Measurements from ENCODE around the gene SF1. TPM values are rescaled to one million over a fixed set of nuclear protein-coding genes. Genes with fewer than 3 reads are reported as not detected.

The SF1 gene
- 535 and 698 TPM in 2 replicates for total RNA-seq (2011; cell fraction: chromatin; rRNA removed; ENCODE audit: low replicate concordance)
- 252 and 253 TPM in 2 replicates for total RNA-seq (2011; cell fraction: nucleolus; rRNA removed)
- 451 and 617 TPM in 2 replicates for total RNA-seq (2011; cell fraction: nucleoplasm; rRNA removed)
- total RNA-seq (2014; rRNA removed): 141 and 158 TPM in 2 replicates
- 111 and 122 TPM in 2 replicates for total RNA-seq (2014; rRNA removed; fragmentation: Illumina TruSeq; extraction: Trizol)
- 78.3 and 84.0 TPM in 2 replicates for total RNA-seq (2015; rRNA removed; fragmentation: Illumina TruSeq; extraction: Trizol)
- 295 and 334 TPM in 2 replicates for total RNA-seq (2021)
- polyA plus RNA-seq (2011; rRNA removed): 64.3 and 88.2 TPM in 2 replicates
- 38.0 and 43.0 TPM in 2 replicates for polyA plus RNA-seq (2011; cell fraction: cytosol; rRNA removed)
- 224 and 275 TPM in 2 replicates for polyA plus RNA-seq (2011; cell fraction: nucleus; rRNA removed)
- 197 and 225 TPM in 2 replicates for polyA plus RNA-seq (2012)
- 207 and 244 TPM in 2 replicates for polyA plus RNA-seq (2014; fragmentation: Illumina TruSeq; extraction: Trizol)
- polyA plus RNA-seq (2014; fragmentation: Nextera tagmentation; extraction: Ambion mirVana): 10 to 100 TPM; 13.1 to 14.0 TPM
- polyA plus RNA-seq (2014; rRNA removed): 123 and 131 TPM in 2 replicates
- 94.0 and 130 TPM in 2 replicates for polyA minus RNA-seq (2011; rRNA and poly(A)+ RNA removed)
- 61.7 and 83.6 TPM in 2 replicates for polyA minus RNA-seq (2011; cell fraction: cytosol; rRNA and poly(A)+ RNA removed)
- polyA minus RNA-seq (2011; cell fraction: nucleus; rRNA and poly(A)+ RNA removed): 141 and 236 TPM in 2 replicates
- percentile 98 among the genes with signal in this experiment for Bru-seq, nascent RNA
- percentile 99 among the genes with signal in this experiment for BruChase-seq, experiment 1, labeled RNA remaining after a 2-hour chase
- percentile 99 among the genes with signal in this experiment for BruChase-seq, experiment 2, labeled RNA remaining after a 6-hour chase
- long read RNA-seq, experiment 1, transcript SF1-204 (13 exons, 3,470 nt): minor isoform, 6 of 297 reads
- long read RNA-seq, experiment 1, transcript SF1-205 (13 exons, 2,854 nt): minor isoform, 7 of 297 reads
- long read RNA-seq, experiment 1, transcript SF1-202 (14 exons, 3,094 nt): minor isoform, 5 of 297 reads
- long read RNA-seq, experiment 1, transcript SF1-201 (13 exons, 2,850 nt): major isoform, 41 of 297 reads
- long read RNA-seq, experiment 1, partial matches to known transcripts: 132 of 297 reads
- long read RNA-seq, experiment 1, other reads (novel, unspliced or antisense): 102 of 297 reads
- long read RNA-seq, experiment 2, transcript SF1-205 (13 exons, 2,854 nt): minor isoform, 5 of 267 reads
- long read RNA-seq, experiment 2, transcript SF1-204 (13 exons, 3,470 nt): major isoform, 33 of 267 reads
- long read RNA-seq, experiment 2, transcript SF1-202 (14 exons, 3,094 nt): minor isoform, 7 of 267 reads
- long read RNA-seq, experiment 2, transcript SF1-201 (13 exons, 2,850 nt): minor isoform, 31 of 267 reads
- long read RNA-seq, experiment 2, partial matches to known transcripts: 65 of 267 reads
- long read RNA-seq, experiment 2, other reads (novel, unspliced or antisense): 123 of 267 reads
- long read RNA-seq, experiment 3, transcript SF1-212 (2 exons, 983 nt): major isoform, 5 of 18 reads
- long read RNA-seq, experiment 3, partial matches to known transcripts: 8 of 18 reads
- long read RNA-seq, experiment 3, other reads (novel, unspliced or antisense): 3 of 18 reads

- intact Hi-C loops (cut with micrococcal nuclease): loop anchor here (1.0 to 5.0 kb wide), 3 partner anchors 24 to 109 kb away; partner anchors contain the start of gene MAP4K2
- CTCF ChIA-PET (ENCODE audit: low intra/inter-chr PET ratio): interaction anchor here (0.7 kb wide), 1 partner anchor 476 kb away, joined by 4 read pairs; no protein-coding TSS in a partner anchor
- H3K4me3 ChIP-seq: peak within 1 kb of the TSS; percentile 67
- peaks cover 6 to 18% of the 10 kb centered on the region in 2 experiments; a peak in 3 of 5 replicates for H3K4me1 ChIP-seq (replicated peaks in 1 of 2; ENCODE audit: control insufficient read depth in 2 of 2, insufficient read depth in 2 of 2, low read length in 2 of 2)
- peaks cover 44% of the 10 kb centered on the region for H3K79me2 ChIP-seq (ENCODE audit: control insufficient read depth, insufficient read depth, low read length)
- H3K9me1 ChIP-seq (ENCODE audit: control insufficient read depth, insufficient read depth, low read length): peaks cover 9% of the 10 kb centered on the region
- no peaks in the 10 kb centered on the region for H3K9me3 ChIP-seq (replicated peaks; ENCODE audit: control insufficient read depth, insufficient read depth, low read depth, low read length)
- DNase-seq (ENCODE audit: extremely low read depth in 1 of 4, low spot score in 3 of 4): peak; percentile 96 to 100 (median 98)
- peaks cover 38% of the 10 kb centered on the region for H3K36me3 ChIP-seq (ENCODE audit: control insufficient read depth, insufficient read depth, low read length)
- FAIRE-seq: peak; percentile 100
- peak; percentile 97 for ATAC-seq
- no TSS peak for BruUV-seq (replicated peaks)
- H3K4me2 ChIP-seq (ENCODE audit: insufficient read depth, low read length): peak within 1 kb of the TSS; percentile 96
- in situ Hi-C loops (cut with MboI): no loop called here
- POLR2A ChIA-PET: interaction anchor here (0.5 to 10.8 kb wide), 24 partner anchors 9 to 1947 kb away, joined by 3 to 168 read pairs (median 4); partner anchors contain the start of genes ATG2A, MAP4K2, MEN1 and PYGM
- H3K27me3 ChIP-seq (ENCODE audit: control insufficient read depth in 2 of 2, insufficient read depth in 2 of 2, low read length in 2 of 2): no peaks in the 10 kb centered on the region
- H3K9ac ChIP-seq (ENCODE audit: insufficient read depth in 1 of 2, low read depth in 2 of 2, low read length in 2 of 2): peak within 1 kb of the TSS; percentile 95
- H4K20me1 ChIP-seq (replicated peaks; ENCODE audit: control insufficient read depth, insufficient read depth, low read length): peaks cover 23% of the 10 kb centered on the region
- H3K27ac ChIP-seq (ENCODE audit: extremely low read depth, low read depth, low read length): peak within 1 kb of the TSS; percentile 97
- H2AFZ ChIP-seq (ENCODE audit: low read depth, low read length): peak within 1 kb of the TSS; percentile 61
- under 1% methylated on average over 46 of the region's 80 CpGs for WGBS (ENCODE audit: insufficient coverage, low coverage, missing lambda C conversion rate)
- TF ChIP-seq CBX1 (IDR thresholded peaks at IDR 0.05; ENCODE audit: low read depth) (no peak), RBM15 (IDR thresholded peaks at IDR 0.05; ENCODE audit: insufficient read depth, low read length) (no peak), E2F8 (IDR thresholded peaks at IDR 0.05; ENCODE audit: low read depth, partially characterized antibody) (peak; percentile 17), ASH1L (IDR thresholded peaks at IDR 0.05; ENCODE audit: borderline replicate concordance, low read depth, partially characterized antibody) (peak; percentile 79), CREBBP (IDR thresholded peaks at IDR 0.05; ENCODE audit: low read depth, low read length) (no peak), PML (IDR thresholded peaks at IDR 0.05; ENCODE audit: low read length) (0 out of 2 replicates have a peak, but pooled peaks have one; percentile 12), SUPT5H (IDR thresholded peaks at IDR 0.05) (peak; percentile 80), MAZ (CRISPR knock-in tag; conservative IDR thresholded peaks at IDR 0.05 in 1 of 2, IDR thresholded peaks at IDR 0.05 in 1 of 2) (peak; percentile 44 to 85; a peak in 3 of 4 replicates), SP1 (CRISPR knock-in tag; IDR thresholded peaks at IDR 0.05) (peak; percentile 73; the same call in 1 of the 2 replicates), KDM1A (IDR thresholded peaks at IDR 0.05) (peak in 1 of 2 experiments; percentile 50; a peak in 2 of 4 replicates), NR3C1 (CRISPR knock-in tag; IDR thresholded peaks at IDR 0.05) (no peak), IRF2 (CRISPR knock-in tag; IDR thresholded peaks at IDR 0.05) (no peak)
Measured at GRCh38 chr11:64778473-64779298, at the start of gene SF1. SF1 (minus strand) TSS chr11:64778542; CDS start chr11:64778392, 150 bp downstream.

All from K562 (cell line).